DND-41 (cell line): ENCODE measurements around the gene ITGB5.

Source experiments
- EZH2 ChIP-seq: IDR thresholded peaks from 3 replicates; pipeline ENCODE4 v1.6.1; 2012; ENCODE audit warnings: borderline replicate concordance, low read depth, mild to moderate bottlenecking, moderate library complexity, low read length, inconsistent platforms; ENCODE audit not compliant: severe bottlenecking
- TF ChIP-seq, protein P1 (sequence below): IDR thresholded peaks from 2 replicates; pipeline ENCODE4 v1.5.1; 2012; ENCODE audit warnings: borderline replicate concordance, low read length, moderate library complexity, mild to moderate bottlenecking; ENCODE audit not compliant: poor library complexity, severe bottlenecking; ENCODE audit errors: extremely low read depth

DNA sequence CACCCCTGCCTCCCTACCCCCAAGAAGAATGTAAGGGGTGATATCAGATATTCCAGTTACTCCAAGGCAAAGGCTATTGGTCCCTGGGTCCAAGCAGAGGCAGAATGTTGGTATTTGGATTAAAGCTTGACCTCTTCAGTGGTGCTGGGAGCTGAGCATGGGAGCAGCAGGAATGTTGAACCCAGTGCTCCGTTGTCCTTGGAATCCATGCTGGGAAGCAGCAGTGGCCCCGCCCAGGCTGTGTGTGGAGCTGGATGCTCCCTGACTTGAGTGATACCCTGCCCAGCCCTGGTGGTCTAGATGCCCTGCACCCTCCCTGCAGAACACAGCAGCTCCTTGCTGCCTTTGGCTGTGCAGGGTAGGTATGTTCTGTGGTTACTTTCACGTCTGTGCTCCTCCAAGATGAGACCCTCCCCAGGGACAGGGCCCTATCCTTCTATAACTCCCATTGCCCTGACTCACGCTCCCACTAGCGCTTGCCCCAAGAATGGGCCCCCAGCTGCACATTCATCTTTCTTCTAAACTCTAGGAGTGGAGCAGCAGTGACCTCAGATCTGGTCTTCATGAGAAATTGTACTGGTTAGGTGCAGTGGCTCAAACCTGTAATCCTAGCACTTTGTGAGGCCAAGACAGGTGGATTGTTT lies 121.8 kb downstream of the ITGB5 start:
- TF ChIP-seq, protein P1, sequence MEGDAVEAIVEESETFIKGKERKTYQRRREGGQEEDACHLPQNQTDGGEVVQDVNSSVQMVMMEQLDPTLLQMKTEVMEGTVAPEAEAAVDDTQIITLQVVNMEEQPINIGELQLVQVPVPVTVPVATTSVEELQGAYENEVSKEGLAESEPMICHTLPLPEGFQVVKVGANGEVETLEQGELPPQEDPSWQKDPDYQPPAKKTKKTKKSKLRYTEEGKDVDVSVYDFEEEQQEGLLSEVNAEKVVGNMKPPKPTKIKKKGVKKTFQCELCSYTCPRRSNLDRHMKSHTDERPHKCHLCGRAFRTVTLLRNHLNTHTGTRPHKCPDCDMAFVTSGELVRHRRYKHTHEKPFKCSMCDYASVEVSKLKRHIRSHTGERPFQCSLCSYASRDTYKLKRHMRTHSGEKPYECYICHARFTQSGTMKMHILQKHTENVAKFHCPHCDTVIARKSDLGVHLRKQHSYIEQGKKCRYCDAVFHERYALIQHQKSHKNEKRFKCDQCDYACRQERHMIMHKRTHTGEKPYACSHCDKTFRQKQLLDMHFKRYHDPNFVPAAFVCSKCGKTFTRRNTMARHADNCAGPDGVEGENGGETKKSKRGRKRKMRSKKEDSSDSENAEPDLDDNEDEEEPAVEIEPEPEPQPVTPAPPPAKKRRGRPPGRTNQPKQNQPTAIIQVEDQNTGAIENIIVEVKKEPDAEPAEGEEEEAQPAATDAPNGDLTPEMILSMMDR, result no peak
- no peak for TF ChIP-seq EZH2
